GM21576 (cell line): ENCODE measurements around the gene STOX2.
"Not testable (repeated sequence)": the region's sequence is repeated elsewhere in the genome, so short reads cannot be mapped to it uniquely, and the experiment has no call there.

Source experiments
- ATAC-seq: cut with Tn5 transposase; IDR thresholded peaks from one replicate; pipeline ENCODE4 v1.9.1; 2021; ENCODE audit warnings: mild to moderate bottlenecking, moderate library complexity; ENCODE audit not compliant: unreplicated experiment

Gene STOX2

GRCh38 chr4:184019667-184020623 lies 114.8 kb downstream of the STOX2 start:
- no peak for ATAC-seq

GRCh38 chr4:184021389-184021788 lies 116.3 kb downstream of the STOX2 start:
- no peak for ATAC-seq

GRCh38 chr4:184022679-184023383 lies 117.7 kb downstream of the STOX2 start:
- ATAC-seq: no peak

GRCh38 chr4:184024637-184025036 lies 119.5 kb downstream of the STOX2 start:
- no peak for ATAC-seq

- ATAC-seq: no peak
These were observed 123.7 kb downstream of the STOX2 start for GRCh38 chr4:184028561-184029374.

- no peak for ATAC-seq
These were observed 124.9 kb downstream of the STOX2 start for GRCh38 chr4:184030036-184030435.

- no peak for ATAC-seq
These were observed 125.7 kb downstream of the STOX2 start for GRCh38 chr4:184030764-184031163.

- ATAC-seq: no peak
These were observed 127.0 kb downstream of the STOX2 start for GRCh38 chr4:184032091-184032490.

GRCh38 chr4:184039963-184040383 lies 134.9 kb downstream of the STOX2 start:
- ATAC-seq: no peak

- no peak for ATAC-seq
These were observed 136.0 kb downstream of the STOX2 start for GRCh38 chr4:184041156-184041555.

- ATAC-seq: no peak
These were observed 141.0 kb downstream of the STOX2 start for GRCh38 chr4:184046148-184046547.

GRCh38 chr4:184051262-184051661 lies 146.2 kb downstream of the STOX2 start:
- ATAC-seq: not testable (repeated sequence)

GRCh38 chr4:184052616-184053015 lies 147.5 kb downstream of the STOX2 start:
- no peak for ATAC-seq

- ATAC-seq: no peak
These were observed 148.3 kb downstream of the STOX2 start for GRCh38 chr4:184053434-184053833.

GRCh38 chr4:184056877-184057276 lies 151.8 kb downstream of the STOX2 start:
- ATAC-seq: no peak

- no peak for ATAC-seq
These were observed 152.9 kb downstream of the STOX2 start for GRCh38 chr4:184058026-184058425.

GRCh38 chr4:184059099-184059498 lies 154.0 kb downstream of the STOX2 start:
- no peak for ATAC-seq

GRCh38 chr4:184061582-184061981 lies 156.5 kb downstream of the STOX2 start:
- ATAC-seq: no peak

- no peak for ATAC-seq
These were observed 157.7 kb downstream of the STOX2 start for GRCh38 chr4:184062769-184063168.

GRCh38 chr4:184064877-184065276 lies 159.8 kb downstream of the STOX2 start:
- ATAC-seq: no peak
